Caco-2 (cell line): ENCODE data around the gene CDK17. TPM values are rescaled to one million over a fixed set of nuclear protein-coding genes. Genes with fewer than 3 reads are reported as not detected.

Experiments used
- Bru-seq: library from RNA; stranded (reverse); fragments of 400-500 nt; gene quantifications from one replicate; lab custom pipeline; 2021; lab: Mats Ljungman, UMichigan
- BruChase-seq, 2 experiments: library from RNA; stranded (reverse); fragments of 400-500 nt; gene quantifications; one replicate each; lab custom pipeline; 2021; lab: Mats Ljungman, UMichigan
- BruUV-seq: library from RNA; stranded (reverse); fragments of 400-500 nt; replicated peaks from 2 replicates; lab custom pipeline; 2021; lab: Mats Ljungman, UMichigan
- CTCF ChIA-PET: fragments of 300-600 bp; sonication (Branson Sonifier 250); formaldehyde crosslinking; loops from one replicate; lab custom pipeline; 2022; ENCODE audit warnings: antibody characterized with exemption; lab: Charles Lee
- POLR2A ChIA-PET: fragments of 300-600 bp; sonication (Branson Sonifier 250); formaldehyde crosslinking; loops from one replicate; lab custom pipeline; 2022; ENCODE audit warnings: antibody characterized with exemption; lab: Charles Lee
- DNase-seq, 2 experiments: peaks; one replicate each; pipeline versions ENCODE4 v3.0.0 to v3.0.0-alpha.2; 2020 to 2022
- H3K27me3 ChIP-seq: replicated peaks from 2 replicates; pipeline ENCODE4 v1.6.0; 2011; ENCODE audit warnings: low read length; ENCODE audit not compliant: control insufficient read depth, insufficient read depth
- H3K36me3 ChIP-seq: 2 replicates; pipeline ENCODE4 v1.5.1; 2011; ENCODE audit warnings: low read length; ENCODE audit not compliant: control insufficient read depth, insufficient read depth
- H3K4me1 ChIP-seq: fragments of 250-450 bp; sonication (Bioruptor Pico); 2 replicates; pipeline ENCODE4 v1.5.1; 2020; ENCODE audit warnings: mild to moderate bottlenecking
- H3K4me3 ChIP-seq: 2 replicates; pipeline ENCODE4 v1.5.1; 2011; ENCODE audit warnings: low read depth, mild to moderate bottlenecking, control low read depth, low read length
- H3K9me3 ChIP-seq: fragments of 250-450 bp; sonication (Bioruptor Pico); 2 replicates; pipeline ENCODE4 v1.5.1; 2020; ENCODE audit warnings: mild to moderate bottlenecking, moderate library complexity
- H3K27ac Mint-ChIP-seq: one replicate; pipeline ENCODE4 v1.8.0; 2022; ENCODE audit warnings: mixed read lengths; ENCODE audit not compliant: unreplicated experiment
- H3K27me3 Mint-ChIP-seq: one replicate; pipeline ENCODE4 v1.8.0; 2022; ENCODE audit warnings: mixed read lengths; ENCODE audit not compliant: insufficient read depth, unreplicated experiment
- H3K36me3 Mint-ChIP-seq: one replicate; pipeline ENCODE4 v1.8.0; 2022; ENCODE audit warnings: mild to moderate bottlenecking, mixed read lengths; ENCODE audit not compliant: insufficient read depth, unreplicated experiment
- H3K4me1 Mint-ChIP-seq: one replicate; pipeline ENCODE4 v1.8.0; 2022; ENCODE audit warnings: low read depth, mixed read lengths; ENCODE audit not compliant: unreplicated experiment
- H3K4me3 Mint-ChIP-seq: one replicate; pipeline ENCODE4 v1.8.0; 2022; ENCODE audit warnings: mild to moderate bottlenecking, moderate library complexity, mixed read lengths; ENCODE audit not compliant: unreplicated experiment
- H3K9me3 Mint-ChIP-seq: one replicate; pipeline ENCODE4 v1.8.0; 2022; ENCODE audit warnings: mixed read lengths; ENCODE audit not compliant: unreplicated experiment
- intact Hi-C: fragments of 100-400 bp; cut with micrococcal nuclease; formaldehyde crosslinking; loops from one replicate; pipeline ENCODE4 v1.10.0; 2022; ENCODE audit not compliant: unreplicated experiment
- long read RNA-seq: library from polyadenylated mRNA; stranded (forward); transcript quantifications from one replicate; pipeline ENCODE4 v2.0.0, GENCODE V29; 2022
- total RNA-seq: library from RNA; stranded (reverse); gene quantifications from 2 replicates; pipeline ENCODE4 v1.2.3, GENCODE V29; 2022
- TF ChIP-seq, protein P1 (sequence below), 2 experiments: fragments of 200-600 bp in 1 of 2; IDR thresholded peaks; 1 replicate in 1 of 2; 2 replicates in 1 of 2; pipeline versions ENCODE4 v1.5.1 to v1.8.0; 2011 to 2022; ENCODE audit warnings: antibody characterized with exemption in 1 of 2, control low read depth in 1 of 2, inconsistent platforms in 1 of 2, low read depth in 1 of 2, low read length in 1 of 2, mild to moderate bottlenecking in 1 of 2, moderate library complexity in 1 of 2; ENCODE audit not compliant: insufficient read depth in 1 of 2, severe bottlenecking in 1 of 2, unreplicated experiment in 1 of 2

Gene CDK17
- total RNA-seq (11.5 and 11.7 TPM in 2 replicates), Bru-seq, nascent RNA (percentile 70 among the genes with signal in this experiment), BruChase-seq, experiment 1, labeled RNA remaining after a 2-hour chase (percentile 68 among the genes with signal in this experiment), BruChase-seq, experiment 2, labeled RNA remaining after a 6-hour chase (percentile 60 among the genes with signal in this experiment)
- long read RNA-seq, full-length matches to known transcripts: 20 of 23 reads
- long read RNA-seq, partial matches to known transcripts: 0 of 23 reads
- long read RNA-seq, other reads (novel, unspliced or antisense): 3 of 23 reads

DNA sequence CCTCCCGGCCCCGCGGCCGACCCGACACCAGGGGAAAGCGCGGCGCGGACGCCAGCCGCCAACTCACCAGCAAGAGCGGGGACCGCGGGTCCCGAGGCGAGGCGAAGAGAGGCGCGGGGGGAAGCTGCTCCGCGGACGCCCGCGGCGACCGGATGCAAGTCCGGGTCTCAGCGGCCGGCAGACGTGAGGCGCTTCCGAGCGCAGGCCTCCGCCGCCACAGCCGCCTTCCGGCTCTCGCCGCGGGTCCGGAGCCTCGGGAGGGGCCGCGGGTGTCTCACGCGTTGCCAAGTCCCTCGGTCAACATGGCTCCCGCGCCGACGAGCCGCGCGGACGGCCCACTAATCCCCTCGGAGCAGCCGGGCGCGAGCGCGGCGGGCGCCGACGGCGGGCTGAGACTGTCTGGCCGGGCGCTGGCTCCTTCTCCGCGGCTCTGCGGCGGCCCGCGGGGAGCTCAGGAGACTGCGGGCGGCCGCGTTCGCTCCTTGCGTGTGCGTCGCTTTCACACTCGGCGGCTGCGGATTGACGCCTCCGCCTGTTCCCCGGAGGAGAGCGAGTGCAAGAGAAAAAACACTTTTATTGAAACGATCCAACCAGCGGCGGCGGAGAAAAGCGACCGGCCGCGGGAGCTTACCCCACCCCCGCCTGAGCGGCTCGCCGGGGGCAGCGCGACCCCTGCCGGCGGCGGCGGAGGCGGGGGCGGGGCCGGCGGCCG lies at the start of gene CDK17:
CDK17 (minus strand) TSS at position 521 of the 712 bp plus-strand sequence. CDS start 65,603 bp downstream, outside the sequence.
- DNase-seq: peak; percentile 80 to 83
- TF ChIP-seq, protein P1, sequence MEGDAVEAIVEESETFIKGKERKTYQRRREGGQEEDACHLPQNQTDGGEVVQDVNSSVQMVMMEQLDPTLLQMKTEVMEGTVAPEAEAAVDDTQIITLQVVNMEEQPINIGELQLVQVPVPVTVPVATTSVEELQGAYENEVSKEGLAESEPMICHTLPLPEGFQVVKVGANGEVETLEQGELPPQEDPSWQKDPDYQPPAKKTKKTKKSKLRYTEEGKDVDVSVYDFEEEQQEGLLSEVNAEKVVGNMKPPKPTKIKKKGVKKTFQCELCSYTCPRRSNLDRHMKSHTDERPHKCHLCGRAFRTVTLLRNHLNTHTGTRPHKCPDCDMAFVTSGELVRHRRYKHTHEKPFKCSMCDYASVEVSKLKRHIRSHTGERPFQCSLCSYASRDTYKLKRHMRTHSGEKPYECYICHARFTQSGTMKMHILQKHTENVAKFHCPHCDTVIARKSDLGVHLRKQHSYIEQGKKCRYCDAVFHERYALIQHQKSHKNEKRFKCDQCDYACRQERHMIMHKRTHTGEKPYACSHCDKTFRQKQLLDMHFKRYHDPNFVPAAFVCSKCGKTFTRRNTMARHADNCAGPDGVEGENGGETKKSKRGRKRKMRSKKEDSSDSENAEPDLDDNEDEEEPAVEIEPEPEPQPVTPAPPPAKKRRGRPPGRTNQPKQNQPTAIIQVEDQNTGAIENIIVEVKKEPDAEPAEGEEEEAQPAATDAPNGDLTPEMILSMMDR (IDR thresholded peaks at IDR 0.05; ENCODE audit: insufficient read depth in 1 of 2, low read depth in 1 of 2, low read length in 1 of 2, severe bottlenecking in 1 of 2, unreplicated experiment in 1 of 2): peak in 1 of 2 experiments; percentile 37
- no peaks in the 10 kb centered on the region for H3K9me3 Mint-ChIP-seq
- H3K4me1 Mint-ChIP-seq: peaks cover 18% of the 10 kb centered on the region
- Histone ChIP-seq H3K9me3 (no peaks in the 10 kb centered on the region), H3K36me3 (no peaks in the 10 kb centered on the region), H3K27me3 (no peaks in the 10 kb centered on the region), H3K4me3 (peak within 1 kb of the TSS; percentile 69), H3K4me1 (0 out of 2 replicates have a peak, but pooled peaks cover 9% of the 10 kb centered on the region)
- intact Hi-C loops: loop anchor here (1.0 to 2.0 kb wide), 3 partner anchors 117 to 338 kb away; no protein-coding TSS in a partner anchor
- ChIA-PET POLR2A (interaction anchor here (0.7 kb wide), 1 partner anchor 1665 kb away, joined by 4 read pairs; no protein-coding TSS in a partner anchor), CTCF (interaction anchor here (0.6 to 1.2 kb wide), 3 partner anchors 9 to 185 kb away, joined by 6 to 8 read pairs (median 7); no protein-coding TSS in a partner anchor)
- no peaks in the 10 kb centered on the region for H3K27me3 Mint-ChIP-seq
- BruUV-seq: no TSS peak
- H3K36me3 Mint-ChIP-seq: peaks cover 5% of the 10 kb centered on the region
- peak within 1 kb of the TSS; percentile 96 for H3K4me3 Mint-ChIP-seq
- H3K27ac Mint-ChIP-seq: peak within 1 kb of the TSS; percentile 84

DNA sequence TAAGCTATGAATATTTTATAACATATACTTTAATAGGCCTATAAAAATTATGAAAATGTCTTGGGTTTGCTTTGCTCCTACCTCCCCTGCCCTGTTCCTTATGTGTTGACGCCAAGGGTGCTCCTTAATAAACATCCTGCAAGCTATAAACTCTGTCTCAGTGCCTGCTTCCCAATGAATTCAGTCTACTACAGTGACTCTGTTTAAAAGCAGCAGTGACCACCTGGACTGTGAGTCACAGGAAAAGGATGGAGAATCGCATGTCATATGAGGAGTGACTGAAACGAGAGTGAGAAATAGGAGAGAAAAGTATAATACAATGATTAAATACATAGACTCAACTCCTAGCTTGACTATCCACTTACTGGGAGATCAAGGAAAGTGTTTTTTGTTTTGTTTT lies 48.1 kb upstream of the CDK17 start:
- H3K4me1 Mint-ChIP-seq: no peaks in the 10 kb centered on the region

GRCh38 chr12:96447256-96447655 lies 47.0 kb upstream of the CDK17 start:
- no peak overlapping the region for H3K27ac Mint-ChIP-seq
- Histone ChIP-seq H3K4me1 (no peaks in the 10 kb centered on the region), H3K4me3 (no peak overlapping the region), H3K27me3 (no peaks in the 10 kb centered on the region), H3K36me3 (no peaks in the 10 kb centered on the region), H3K9me3 (no peaks in the 10 kb centered on the region)
- no peaks in the 10 kb centered on the region for H3K36me3 Mint-ChIP-seq
- POLR2A ChIA-PET: no interaction called here
- intact Hi-C loops: no loop called here
- DNase-seq: no peak
- no TSS peak for BruUV-seq
- CTCF ChIA-PET: no interaction called here
- TF ChIP-seq, protein P1 (IDR thresholded peaks at IDR 0.05; ENCODE audit: insufficient read depth in 1 of 2, low read depth in 1 of 2, low read length in 1 of 2, severe bottlenecking in 1 of 2, unreplicated experiment in 1 of 2): no peak
- no peak overlapping the region for H3K4me3 Mint-ChIP-seq
- H3K27me3 Mint-ChIP-seq: no peaks in the 10 kb centered on the region
- H3K4me1 Mint-ChIP-seq: no peaks in the 10 kb centered on the region
- no peaks in the 10 kb centered on the region for H3K9me3 Mint-ChIP-seq

More for the DNA sequence above, 48.1 kb upstream of the CDK17 start:
- no peaks in the 10 kb centered on the region for H3K9me3 Mint-ChIP-seq
- ChIA-PET POLR2A (no interaction called here), CTCF (no interaction called here)
- H3K36me3 Mint-ChIP-seq: no peaks in the 10 kb centered on the region
- H3K9me3 ChIP-seq: no peaks in the 10 kb centered on the region
- intact Hi-C loops: no loop called here
- no peaks in the 10 kb centered on the region for H3K36me3 ChIP-seq
- no peak overlapping the region for H3K4me3 Mint-ChIP-seq
- BruUV-seq: no TSS peak
- no peak overlapping the region for H3K27ac Mint-ChIP-seq
- TF ChIP-seq, protein P1 (IDR thresholded peaks at IDR 0.05; ENCODE audit: insufficient read depth in 1 of 2, low read depth in 1 of 2, low read length in 1 of 2, severe bottlenecking in 1 of 2, unreplicated experiment in 1 of 2): no peak
- no peaks in the 10 kb centered on the region for H3K4me1 ChIP-seq
- no peaks in the 10 kb centered on the region for H3K27me3 ChIP-seq
- no peak for DNase-seq
- H3K4me3 ChIP-seq: no peak overlapping the region
- no peaks in the 10 kb centered on the region for H3K27me3 Mint-ChIP-seq
